ENCODE data around the gene NCOA1. TPM values are rescaled to one million over a fixed set of nuclear protein-coding genes. Genes with fewer than 3 reads are reported as not detected.

Gene NCOA1
- polyA plus RNA-seq, 1 of the 3 experiments (the other 2 are of a cell fraction), result 10.7 TPM

- H3K9ac ChIP-seq, result no peak overlapping the region
- no peak for TF ChIP-seq FOXJ3 (CRISPR knock-in tag; IDR thresholded peaks at IDR 0.05)
- TF ChIP-seq TAF1 (IDR thresholded peaks at IDR 0.05; ENCODE audit: borderline replicate concordance, low read depth, low read length), result no peak
- TF ChIP-seq MEF2A (IDR thresholded peaks at IDR 0.05; ENCODE audit: borderline replicate concordance, low read depth), result no peak
- TF ChIP-seq, protein P1, sequence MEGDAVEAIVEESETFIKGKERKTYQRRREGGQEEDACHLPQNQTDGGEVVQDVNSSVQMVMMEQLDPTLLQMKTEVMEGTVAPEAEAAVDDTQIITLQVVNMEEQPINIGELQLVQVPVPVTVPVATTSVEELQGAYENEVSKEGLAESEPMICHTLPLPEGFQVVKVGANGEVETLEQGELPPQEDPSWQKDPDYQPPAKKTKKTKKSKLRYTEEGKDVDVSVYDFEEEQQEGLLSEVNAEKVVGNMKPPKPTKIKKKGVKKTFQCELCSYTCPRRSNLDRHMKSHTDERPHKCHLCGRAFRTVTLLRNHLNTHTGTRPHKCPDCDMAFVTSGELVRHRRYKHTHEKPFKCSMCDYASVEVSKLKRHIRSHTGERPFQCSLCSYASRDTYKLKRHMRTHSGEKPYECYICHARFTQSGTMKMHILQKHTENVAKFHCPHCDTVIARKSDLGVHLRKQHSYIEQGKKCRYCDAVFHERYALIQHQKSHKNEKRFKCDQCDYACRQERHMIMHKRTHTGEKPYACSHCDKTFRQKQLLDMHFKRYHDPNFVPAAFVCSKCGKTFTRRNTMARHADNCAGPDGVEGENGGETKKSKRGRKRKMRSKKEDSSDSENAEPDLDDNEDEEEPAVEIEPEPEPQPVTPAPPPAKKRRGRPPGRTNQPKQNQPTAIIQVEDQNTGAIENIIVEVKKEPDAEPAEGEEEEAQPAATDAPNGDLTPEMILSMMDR (IDR thresholded peaks at IDR 0.05), result no peak
- no peak for TF ChIP-seq EZH2phosphoT487 (IDR thresholded peaks at IDR 0.05; ENCODE audit: borderline replicate concordance, low read depth)
- no peak for TF ChIP-seq RAD21 (IDR thresholded peaks at IDR 0.05; ENCODE audit: low read length)
- TF ChIP-seq ELF1 (IDR thresholded peaks at IDR 0.05), result no peak
Measured at GRCh38 chr2:24771764-24772586, 280.9 kb downstream of the NCOA1 start.

GRCh38 chr2:24774373-24774772, 283.3 kb downstream of the NCOA1 start:
- 94% methylated on average over 3 of the region's 3 CpGs for whole genome bisulfite sequencing (ENCODE audit: low lambda C conversion rate)
- no peaks in the 10 kb centered on the region for H3F3A ChIP-seq (replicated peaks; ENCODE audit: insufficient read depth)
- DNase-seq, result no peak
- H3K27me3 ChIP-seq (ENCODE audit: insufficient read depth), result no peaks in the 10 kb centered on the region
- H3K4me2 ChIP-seq, result no peak overlapping the region
- H3K36me3 ChIP-seq (replicated peaks in 1 of 2; ENCODE audit: control insufficient read depth in 1 of 2, insufficient read depth in 2 of 2, low read length in 1 of 2), result peaks cover 0 to 8% of the 10 kb centered on the region in 2 experiments
- H3K4me1 ChIP-seq (ENCODE audit: control insufficient read depth in 1 of 2, insufficient read depth in 2 of 2, low read depth in 1 of 2, low read length in 1 of 2), result peaks cover 0 to 4% of the 10 kb centered on the region in 2 experiments; a peak in 1 of 4 replicates
- H3K79me2 ChIP-seq (ENCODE audit: insufficient read depth), result no peaks in the 10 kb centered on the region
- TF ChIP-seq REST (IDR thresholded peaks at IDR 0.05; ENCODE audit: low read depth, low read length) (no peak), POLR2AphosphoS5 (IDR thresholded peaks at IDR 0.05; ENCODE audit: low read depth, low read length) (no peak), TCF12 (IDR thresholded peaks at IDR 0.05) (no peak), JUND (IDR thresholded peaks at IDR 0.05) (no peak), MEF2A (IDR thresholded peaks at IDR 0.05; ENCODE audit: borderline replicate concordance, low read depth) (no peak), ZBTB33 (IDR thresholded peaks at IDR 0.05; ENCODE audit: borderline replicate concordance, low read depth) (no peak), NRF1 (IDR thresholded peaks at IDR 0.05; ENCODE audit: low read depth, low read length) (no peak), MXI1 (IDR thresholded peaks at IDR 0.05; ENCODE audit: low read depth, low read length) (no peak), SIN3A (IDR thresholded peaks at IDR 0.05; ENCODE audit: borderline replicate concordance, low read depth, low read length) (no peak), CHD2 (IDR thresholded peaks at IDR 0.05; ENCODE audit: low read length, partially characterized antibody) (no peak), YY1 (IDR thresholded peaks at IDR 0.05; ENCODE audit: low read depth) (no peak)
- TF ChIP-seq, protein P2, sequence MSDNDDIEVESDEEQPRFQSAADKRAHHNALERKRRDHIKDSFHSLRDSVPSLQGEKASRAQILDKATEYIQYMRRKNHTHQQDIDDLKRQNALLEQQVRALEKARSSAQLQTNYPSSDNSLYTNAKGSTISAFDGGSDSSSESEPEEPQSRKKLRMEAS (IDR thresholded peaks at IDR 0.05; ENCODE audit: low read depth), result no peak
- H4K20me1 ChIP-seq (ENCODE audit: insufficient read depth), result no peaks in the 10 kb centered on the region
- ChIA-PET POLR2A (no interaction called here), CTCF (interaction anchor here (0.6 to 1.6 kb wide), 5 partner anchors 14 to 364 kb away, joined by 3 to 7 read pairs (median 4); partner anchors contain the start of genes CENPO and PTRHD1)
- no peaks in the 10 kb centered on the region for H3K9me3 ChIP-seq
- H3K9me2 ChIP-seq, result no peaks in the 10 kb centered on the region
- no peak overlapping the region for H2AFZ ChIP-seq (ENCODE audit: low read depth)
- no peak overlapping the region for H3K4me3 ChIP-seq (ENCODE audit: low read depth in 2 of 2, low read length in 1 of 2)
- no peak overlapping the region for H3K9ac ChIP-seq
- no peak overlapping the region for H3K27ac ChIP-seq (ENCODE audit: low read depth in 2 of 2, low read length in 1 of 2)

More at GRCh38 chr2:24771764-24772586, 280.9 kb downstream of the NCOA1 start:
- ChIA-PET CTCF (interaction anchor here (0.6 to 1.3 kb wide), 4 partner anchors 9 to 424 kb away, joined by 3 to 6 read pairs (median 3); no protein-coding TSS in a partner anchor), POLR2A (interaction anchor here (0.6 kb wide), 1 partner anchor 13 kb away, joined by 4 read pairs; no protein-coding TSS in a partner anchor)
- H3K9me3 ChIP-seq, result no peaks in the 10 kb centered on the region
- no peaks in the 10 kb centered on the region for H3K27me3 ChIP-seq (ENCODE audit: insufficient read depth)
- H3K27ac ChIP-seq (ENCODE audit: low read depth in 2 of 2, low read length in 1 of 2), result no peak overlapping the region
- H3K36me3 ChIP-seq (replicated peaks in 1 of 2; ENCODE audit: control insufficient read depth in 1 of 2, insufficient read depth in 2 of 2, low read length in 1 of 2), result peaks cover 6 to 20% of the 10 kb centered on the region in 2 experiments
- H3F3A ChIP-seq (replicated peaks; ENCODE audit: insufficient read depth), result no peaks in the 10 kb centered on the region
- no peaks in the 10 kb centered on the region for H3K79me2 ChIP-seq (ENCODE audit: insufficient read depth)
- no peak overlapping the region for H3K4me3 ChIP-seq (ENCODE audit: low read depth in 2 of 2, low read length in 1 of 2)
- peaks cover 0 to 4% of the 10 kb centered on the region in 2 experiments; a peak in 1 of 4 replicates for H3K4me1 ChIP-seq (ENCODE audit: control insufficient read depth in 1 of 2, insufficient read depth in 2 of 2, low read depth in 1 of 2, low read length in 1 of 2)
- no peaks in the 10 kb centered on the region for H4K20me1 ChIP-seq (ENCODE audit: insufficient read depth)
- no peak overlapping the region for H2AFZ ChIP-seq (ENCODE audit: low read depth)
- H3K4me2 ChIP-seq, result no peak overlapping the region
- no peaks in the 10 kb centered on the region for H3K9me2 ChIP-seq
- WGBS (ENCODE audit: low lambda C conversion rate), result 92% methylated on average over 5 of the region's 5 CpGs
- no peak for DNase-seq
